ENCODE results near the gene CDIP1.

The CDIP1 gene

DNA sequence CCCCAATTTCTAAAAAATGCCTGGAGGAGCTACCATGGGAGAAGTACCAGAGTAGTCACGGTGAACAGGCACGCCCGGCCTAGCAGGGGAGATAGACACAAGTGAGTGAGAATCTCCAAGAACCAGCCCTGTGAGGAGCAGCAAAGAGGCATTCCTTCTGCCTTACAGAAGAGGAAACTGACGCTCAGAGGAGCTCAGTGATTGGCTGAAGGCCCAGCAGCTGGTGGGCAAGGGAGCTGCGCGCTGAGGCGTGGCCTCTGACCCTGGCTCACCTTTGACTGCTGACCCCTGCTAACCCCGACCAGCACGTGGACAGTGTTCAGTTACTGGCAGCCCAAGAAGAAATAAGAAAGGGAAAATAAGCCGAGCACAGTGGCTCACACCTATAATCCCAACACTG lies 19.4 kb upstream of the CDIP1 start:
- H3K27ac Mint-ChIP-seq, result no peak overlapping the region
- H3K4me1 Mint-ChIP-seq (ENCODE audit: low read depth), result no peaks in the 10 kb centered on the region
- H3K4me3 Mint-ChIP-seq, result no peak overlapping the region
- H3K27me3 Mint-ChIP-seq, result no peaks in the 10 kb centered on the region
- H3K9me3 Mint-ChIP-seq (ENCODE audit: low read depth), result no peaks in the 10 kb centered on the region
- no peaks in the 10 kb centered on the region for H3K36me3 Mint-ChIP-seq

DNA sequence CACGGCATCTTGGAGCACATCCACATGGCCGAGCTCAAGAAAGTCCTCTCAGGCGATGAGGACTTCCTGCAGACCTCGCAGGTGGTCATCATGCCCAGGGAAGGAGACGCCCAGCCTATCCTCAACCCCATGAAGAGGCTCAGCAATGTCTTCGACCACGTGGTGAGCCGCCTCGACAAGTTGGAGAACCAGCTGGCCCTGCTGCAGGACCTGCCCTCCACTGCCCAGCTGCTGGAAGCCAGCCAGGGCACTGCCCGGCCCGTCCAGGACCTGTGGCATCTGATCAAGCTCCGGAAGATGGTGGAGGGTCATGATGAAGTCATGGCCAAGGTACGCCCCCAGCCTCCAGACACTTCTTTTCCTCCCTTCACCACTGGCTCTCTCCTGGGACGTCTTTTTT lies 18.0 kb upstream of the CDIP1 start:
- Mint-ChIP-seq H3K27me3 (no peaks in the 10 kb centered on the region), H3K4me3 (no peak overlapping the region), H3K9me3 (ENCODE audit: low read depth) (no peaks in the 10 kb centered on the region), H3K27ac (no peak overlapping the region), H3K4me1 (ENCODE audit: low read depth) (no peaks in the 10 kb centered on the region), H3K36me3 (no peaks in the 10 kb centered on the region)

GRCh38 chr16:4556112-4556511 lies 17.5 kb upstream of the CDIP1 start, which contains the start of gene C16orf96:
C16orf96 (plus strand) TSS chr16:4556340; CDS start chr16:4556490, 150 bp downstream.
- H3K4me3 Mint-ChIP-seq, result no peak within 1 kb of the TSS
- no peaks in the 10 kb centered on the region for H3K9me3 Mint-ChIP-seq (ENCODE audit: low read depth)
- H3K4me1 Mint-ChIP-seq (ENCODE audit: low read depth), result no peaks in the 10 kb centered on the region
- no peaks in the 10 kb centered on the region for H3K27me3 Mint-ChIP-seq
- H3K27ac Mint-ChIP-seq, result no peak within 1 kb of the TSS
- no peaks in the 10 kb centered on the region for H3K36me3 Mint-ChIP-seq

GRCh38 chr16:4552541-4552940 lies 14.0 kb upstream of the CDIP1 start:
- peaks cover 3% of the 10 kb centered on the region for H3K4me1 Mint-ChIP-seq (ENCODE audit: low read depth)
- no peak overlapping the region for H3K4me3 Mint-ChIP-seq
- no peaks in the 10 kb centered on the region for H3K27me3 Mint-ChIP-seq
- no peaks in the 10 kb centered on the region for H3K9me3 Mint-ChIP-seq (ENCODE audit: low read depth)
- H3K27ac Mint-ChIP-seq, result no peak overlapping the region
- H3K36me3 Mint-ChIP-seq, result no peaks in the 10 kb centered on the region

- H3K4me3 Mint-ChIP-seq, result no peak overlapping the region
- no peaks in the 10 kb centered on the region for H3K9me3 Mint-ChIP-seq (ENCODE audit: low read depth)
- no peak overlapping the region for H3K27ac Mint-ChIP-seq
- H3K4me1 Mint-ChIP-seq (ENCODE audit: low read depth), result peaks cover 3% of the 10 kb centered on the region
- H3K36me3 Mint-ChIP-seq, result no peaks in the 10 kb centered on the region
- H3K27me3 Mint-ChIP-seq, result no peaks in the 10 kb centered on the region
Observed at GRCh38 chr16:4550591-4550990, 12.0 kb upstream of the CDIP1 start.

DNA sequence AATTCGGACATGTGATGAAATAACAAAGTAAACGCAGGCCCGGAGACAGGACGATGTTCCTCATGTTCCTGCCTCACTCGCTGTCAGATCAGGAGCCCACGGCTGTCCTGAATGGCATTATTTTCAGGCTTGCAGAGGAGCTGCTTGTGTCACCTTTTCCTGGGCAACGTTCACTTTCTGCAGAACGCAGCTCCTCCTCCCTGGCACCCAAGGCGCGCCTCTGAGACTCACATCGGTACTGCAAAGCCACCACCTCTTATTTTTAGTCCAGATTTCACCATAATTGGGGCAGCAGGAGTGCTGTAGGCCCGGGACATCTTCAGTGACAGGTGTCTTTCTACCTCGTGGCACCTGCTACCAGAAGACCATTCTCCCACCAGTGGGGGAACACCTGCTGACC lies 9.6 kb upstream of the CDIP1 start:
- Mint-ChIP-seq H3K4me3 (no peak overlapping the region), H3K4me1 (ENCODE audit: low read depth) (peaks cover 3% of the 10 kb centered on the region)

DNA sequence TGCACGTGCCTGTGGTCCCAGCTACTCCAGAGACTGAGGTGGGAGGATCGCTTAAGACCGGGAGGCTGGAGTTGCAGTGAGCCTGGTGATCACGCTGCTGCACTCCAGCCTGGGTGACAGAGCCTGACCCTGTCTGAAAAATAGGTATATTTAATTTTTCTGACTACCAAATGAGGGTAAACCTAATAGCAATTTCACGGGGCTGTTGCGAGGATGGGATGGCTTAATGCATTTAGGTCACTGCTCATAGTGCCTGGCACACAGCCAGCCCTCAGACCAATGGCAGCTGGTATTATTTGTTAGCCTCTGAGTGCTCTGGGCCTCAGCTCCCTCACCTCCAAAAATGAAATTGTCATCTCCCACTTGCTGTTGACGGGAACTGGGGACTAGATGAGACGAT lies 5.9 kb upstream of the CDIP1 start:
- H3K27me3 Mint-ChIP-seq, result no peaks in the 10 kb centered on the region
- H3K27ac Mint-ChIP-seq, result no peak overlapping the region
- peaks cover 5% of the 10 kb centered on the region for H3K9me3 Mint-ChIP-seq (ENCODE audit: low read depth)
- H3K4me1 Mint-ChIP-seq (ENCODE audit: low read depth), result peaks cover 3% of the 10 kb centered on the region
- no peak overlapping the region for H3K4me3 Mint-ChIP-seq
- peaks cover 6% of the 10 kb centered on the region for H3K36me3 Mint-ChIP-seq

More for the DNA sequence above, 9.6 kb upstream of the CDIP1 start:
- Mint-ChIP-seq H3K27ac (no peak overlapping the region), H3K27me3 (no peaks in the 10 kb centered on the region), H3K36me3 (no peaks in the 10 kb centered on the region), H3K9me3 (ENCODE audit: low read depth) (no peaks in the 10 kb centered on the region)

DNA sequence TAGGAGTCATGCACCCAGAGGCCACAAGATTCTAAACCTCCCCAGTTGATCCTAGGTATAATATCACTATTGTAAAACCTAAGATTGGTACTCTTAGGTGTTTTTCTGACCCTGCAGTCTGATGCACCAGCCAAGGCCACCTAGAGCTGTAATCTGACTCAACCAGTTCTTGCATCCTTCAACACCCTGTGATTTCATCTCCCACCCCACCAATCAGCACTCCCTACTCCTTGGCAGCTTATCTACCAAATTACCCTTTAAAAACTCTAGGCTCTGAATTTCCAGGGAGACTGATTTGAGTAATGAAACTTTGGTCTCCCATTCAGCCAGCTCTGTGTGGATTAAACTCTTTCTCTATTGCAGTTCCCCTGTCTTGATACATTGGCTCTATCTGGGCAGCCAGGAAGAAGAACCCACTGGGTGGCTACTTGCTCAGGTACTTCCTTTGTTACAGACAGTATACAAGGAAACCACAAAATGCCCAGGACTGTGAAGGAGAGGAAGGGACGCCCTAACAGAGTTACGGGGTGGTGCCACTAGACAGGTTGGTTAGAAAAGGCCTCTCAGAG lies 1.2 kb upstream of the CDIP1 start:
- Mint-ChIP-seq H3K36me3 (peaks cover 10% of the 10 kb centered on the region), H3K4me3 (peak overlapping the region; percentile 52), H3K4me1 (ENCODE audit: low read depth) (peaks cover 28% of the 10 kb centered on the region), H3K27me3 (no peaks in the 10 kb centered on the region), H3K27ac (peak overlapping the region; percentile 67), H3K9me3 (ENCODE audit: low read depth) (peaks cover 5% of the 10 kb centered on the region)

- peaks cover 5% of the 10 kb centered on the region for H3K9me3 Mint-ChIP-seq (ENCODE audit: low read depth)
- peaks cover 10% of the 10 kb centered on the region for H3K36me3 Mint-ChIP-seq
- peak overlapping the region; percentile 87 for H3K4me3 Mint-ChIP-seq
- peaks cover 43% of the 10 kb centered on the region for H3K4me1 Mint-ChIP-seq (ENCODE audit: low read depth)
- no peaks in the 10 kb centered on the region for H3K27me3 Mint-ChIP-seq
- peak overlapping the region; percentile 85 for H3K27ac Mint-ChIP-seq
Observed at GRCh38 chr16:4537376-4538343, 913 bp downstream of the CDIP1 start.

- H3K36me3 Mint-ChIP-seq, result peaks cover 14% of the 10 kb centered on the region
- H3K4me3 Mint-ChIP-seq, result peak overlapping the region; percentile 87
- H3K9me3 Mint-ChIP-seq (ENCODE audit: low read depth), result peaks cover 5% of the 10 kb centered on the region
- H3K4me1 Mint-ChIP-seq (ENCODE audit: low read depth), result peaks cover 47% of the 10 kb centered on the region
- H3K27ac Mint-ChIP-seq, result peak overlapping the region; percentile 85
- no peaks in the 10 kb centered on the region for H3K27me3 Mint-ChIP-seq
Observed at GRCh38 chr16:4536391-4537106, 2.0 kb downstream of the CDIP1 start.

DNA sequence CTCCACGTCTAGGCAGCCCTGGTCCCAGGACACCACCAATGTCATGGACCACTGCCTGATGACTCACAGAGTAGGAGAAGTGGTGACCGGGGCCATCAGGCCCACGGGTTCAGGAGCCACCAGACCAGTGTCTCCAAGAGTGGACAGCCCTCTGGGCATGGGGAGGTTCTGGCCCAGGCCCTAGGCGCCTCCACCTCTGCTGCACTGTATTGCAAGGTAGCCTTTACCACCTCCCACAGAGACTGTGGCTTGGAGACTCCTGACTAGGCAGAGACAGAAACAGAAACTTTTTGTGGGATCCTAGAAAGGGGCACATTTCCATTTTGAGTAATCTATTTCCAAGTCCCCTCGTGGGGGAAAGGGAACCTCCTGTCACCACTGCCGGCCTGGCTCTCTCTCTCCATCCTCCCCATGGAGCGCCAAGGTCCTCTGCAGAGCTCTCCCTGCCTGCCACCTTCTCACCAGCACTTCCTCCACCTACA lies 2.9 kb downstream of the CDIP1 start:
- Mint-ChIP-seq H3K27ac (peak overlapping the region; percentile 77), H3K4me1 (ENCODE audit: low read depth) (peaks cover 49% of the 10 kb centered on the region), H3K27me3 (no peaks in the 10 kb centered on the region), H3K36me3 (peaks cover 14% of the 10 kb centered on the region), H3K4me3 (peak overlapping the region; percentile 87), H3K9me3 (ENCODE audit: low read depth) (peaks cover 5% of the 10 kb centered on the region)

DNA sequence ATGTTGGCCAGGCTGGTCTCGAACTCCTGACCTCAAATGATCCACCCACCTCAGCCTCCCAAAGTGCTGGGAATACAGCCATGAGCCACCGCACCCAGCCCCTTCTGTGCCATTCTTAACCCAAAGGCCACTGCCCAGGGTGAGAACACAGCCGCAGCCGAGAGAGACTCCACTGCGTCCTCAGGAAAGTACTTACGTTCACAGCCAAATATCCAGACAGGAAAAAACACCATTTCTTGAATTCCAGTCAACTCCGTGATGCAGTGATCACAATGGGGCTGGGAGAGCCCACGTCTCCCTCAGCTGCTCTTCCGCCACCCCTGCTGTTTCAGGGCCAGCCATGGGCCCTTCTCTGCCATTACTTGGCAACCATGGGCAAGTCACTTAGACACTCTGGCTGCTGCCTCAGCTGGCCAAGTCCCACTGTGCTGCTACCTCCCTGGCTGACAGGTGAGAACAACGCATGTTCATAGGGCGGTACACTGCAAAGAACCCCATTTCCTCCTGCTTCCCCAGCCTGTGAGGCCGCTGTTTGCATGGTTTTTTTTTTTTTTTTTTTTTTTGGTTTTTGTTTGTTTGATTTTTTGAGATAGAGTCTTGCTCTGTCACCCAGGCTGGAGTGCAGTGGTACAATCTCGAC lies 4.3 kb downstream of the CDIP1 start:
- no peaks in the 10 kb centered on the region for H3K9me3 Mint-ChIP-seq (ENCODE audit: low read depth)
- peak overlapping the region; percentile 51 for H3K4me3 Mint-ChIP-seq
- H3K27ac Mint-ChIP-seq, result peak overlapping the region; percentile 92
- H3K36me3 Mint-ChIP-seq, result peaks cover 8% of the 10 kb centered on the region
- H3K4me1 Mint-ChIP-seq (ENCODE audit: low read depth), result peaks cover 60% of the 10 kb centered on the region
- no peaks in the 10 kb centered on the region for H3K27me3 Mint-ChIP-seq

DNA sequence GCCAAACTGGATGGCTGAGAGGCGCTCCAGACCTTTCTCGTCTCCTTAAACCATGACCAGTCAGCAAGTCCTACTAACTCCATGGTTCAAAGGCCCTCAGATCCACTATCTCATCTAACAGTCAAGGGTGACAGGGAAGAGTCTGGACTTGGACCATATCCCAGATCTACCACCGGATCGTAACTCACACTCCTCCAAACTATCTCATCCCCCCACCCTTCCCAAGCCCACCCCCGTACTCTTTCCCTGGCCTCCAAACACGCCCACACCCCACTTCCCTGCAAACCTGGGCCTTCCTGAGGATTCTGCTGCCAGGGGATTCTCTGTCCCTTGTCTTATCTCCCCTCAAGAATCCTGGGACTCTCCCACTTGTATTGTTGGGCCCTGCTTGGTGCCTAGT lies 5.1 kb downstream of the CDIP1 start:
- Mint-ChIP-seq H3K4me1 (ENCODE audit: low read depth) (peaks cover 65% of the 10 kb centered on the region), H3K27ac (no peak overlapping the region), H3K36me3 (peaks cover 8% of the 10 kb centered on the region), H3K9me3 (ENCODE audit: low read depth) (no peaks in the 10 kb centered on the region), H3K4me3 (no peak overlapping the region), H3K27me3 (no peaks in the 10 kb centered on the region)

DNA sequence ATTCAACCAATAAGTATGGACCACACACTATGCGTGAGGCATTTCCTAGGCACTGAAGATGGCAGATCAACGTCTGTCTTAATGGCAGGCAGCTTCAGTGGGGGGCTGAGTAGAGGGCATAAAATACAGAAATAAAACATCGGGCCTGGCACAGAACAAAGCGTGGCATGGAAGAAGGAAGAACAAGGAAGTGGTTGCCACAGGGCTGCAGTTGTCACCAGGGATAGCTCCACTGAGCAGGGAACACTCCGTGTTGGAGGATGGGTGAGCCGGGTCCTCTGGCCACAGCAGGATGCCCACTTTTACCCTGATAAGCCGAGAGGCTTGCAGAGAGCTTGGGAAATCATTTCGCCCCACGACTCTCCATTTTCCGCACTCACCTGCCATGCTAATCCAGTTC lies 6.3 kb downstream of the CDIP1 start:
- no peaks in the 10 kb centered on the region for H3K9me3 Mint-ChIP-seq (ENCODE audit: low read depth)
- H3K27me3 Mint-ChIP-seq, result no peaks in the 10 kb centered on the region
- H3K36me3 Mint-ChIP-seq, result peaks cover 8% of the 10 kb centered on the region
- H3K27ac Mint-ChIP-seq, result no peak overlapping the region
- H3K4me3 Mint-ChIP-seq, result no peak overlapping the region
- H3K4me1 Mint-ChIP-seq (ENCODE audit: low read depth), result peaks cover 72% of the 10 kb centered on the region

Data from activated naive CD8-positive, alpha-beta T cell (primary cell).